Retinal pigment epithelial cell (primary cell): ENCODE data around the gene ADAMTS6.

Source experiments
- DNase-seq: peaks from one replicate; pipeline ENCODE4 v3.0.0-alpha.2; 2010; ENCODE audit warnings: low read depth
- H3K4me3 ChIP-seq: 2 replicates; pipeline ENCODE4 v1.5.1; 2011; ENCODE audit warnings: mild to moderate bottlenecking, low read length, control low read depth, moderate library complexity
- CTCF ChIP-seq: conservative IDR thresholded peaks from 2 replicates; pipeline ENCODE4 v1.5.1; 2011; ENCODE audit warnings: low read depth, low read length, control low read depth, inconsistent platforms

Gene ADAMTS6, protein sequence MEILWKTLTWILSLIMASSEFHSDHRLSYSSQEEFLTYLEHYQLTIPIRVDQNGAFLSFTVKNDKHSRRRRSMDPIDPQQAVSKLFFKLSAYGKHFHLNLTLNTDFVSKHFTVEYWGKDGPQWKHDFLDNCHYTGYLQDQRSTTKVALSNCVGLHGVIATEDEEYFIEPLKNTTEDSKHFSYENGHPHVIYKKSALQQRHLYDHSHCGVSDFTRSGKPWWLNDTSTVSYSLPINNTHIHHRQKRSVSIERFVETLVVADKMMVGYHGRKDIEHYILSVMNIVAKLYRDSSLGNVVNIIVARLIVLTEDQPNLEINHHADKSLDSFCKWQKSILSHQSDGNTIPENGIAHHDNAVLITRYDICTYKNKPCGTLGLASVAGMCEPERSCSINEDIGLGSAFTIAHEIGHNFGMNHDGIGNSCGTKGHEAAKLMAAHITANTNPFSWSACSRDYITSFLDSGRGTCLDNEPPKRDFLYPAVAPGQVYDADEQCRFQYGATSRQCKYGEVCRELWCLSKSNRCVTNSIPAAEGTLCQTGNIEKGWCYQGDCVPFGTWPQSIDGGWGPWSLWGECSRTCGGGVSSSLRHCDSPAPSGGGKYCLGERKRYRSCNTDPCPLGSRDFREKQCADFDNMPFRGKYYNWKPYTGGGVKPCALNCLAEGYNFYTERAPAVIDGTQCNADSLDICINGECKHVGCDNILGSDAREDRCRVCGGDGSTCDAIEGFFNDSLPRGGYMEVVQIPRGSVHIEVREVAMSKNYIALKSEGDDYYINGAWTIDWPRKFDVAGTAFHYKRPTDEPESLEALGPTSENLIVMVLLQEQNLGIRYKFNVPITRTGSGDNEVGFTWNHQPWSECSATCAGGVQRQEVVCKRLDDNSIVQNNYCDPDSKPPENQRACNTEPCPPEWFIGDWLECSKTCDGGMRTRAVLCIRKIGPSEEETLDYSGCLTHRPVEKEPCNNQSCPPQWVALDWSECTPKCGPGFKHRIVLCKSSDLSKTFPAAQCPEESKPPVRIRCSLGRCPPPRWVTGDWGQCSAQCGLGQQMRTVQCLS (N-terminal part only)

DNA sequence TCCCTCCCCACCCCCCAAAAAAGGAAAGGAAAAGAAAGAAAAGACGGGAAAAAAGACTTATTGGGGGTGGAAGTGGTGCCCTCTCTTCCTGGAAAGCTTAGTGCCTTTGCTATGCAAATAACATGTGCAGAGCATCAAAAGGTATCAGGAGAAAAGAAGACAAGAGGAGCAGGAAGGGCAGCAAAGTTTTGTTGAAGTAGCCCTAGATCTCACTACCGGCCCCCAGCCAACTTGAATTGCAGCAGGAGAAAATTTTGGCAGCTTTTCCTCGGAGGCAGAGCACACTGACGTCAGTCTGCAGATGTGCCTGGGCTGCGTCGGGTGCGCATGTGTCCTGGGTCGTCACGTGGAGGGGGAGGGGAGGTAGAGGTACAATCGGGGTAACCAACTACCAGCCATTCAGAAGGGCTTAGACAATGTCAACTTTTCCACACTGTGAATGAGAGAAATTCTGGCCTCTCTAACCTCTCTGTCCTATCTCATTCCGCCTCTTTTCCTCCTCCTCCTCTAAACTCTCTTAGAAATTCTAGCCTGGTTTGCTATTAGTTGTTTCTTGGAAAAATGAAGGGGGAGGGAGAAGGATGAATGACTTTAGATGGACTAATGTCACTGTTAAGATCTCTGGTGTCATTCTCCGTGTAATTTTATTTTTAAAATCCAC is at the start of gene ADAMTS6:
ADAMTS6 (minus strand) TSS at position 286 of the 661 bp plus-strand sequence. CDS start 8,247 bp downstream, outside the sequence.
- DNase-seq = no peak
- H3K4me3 ChIP-seq = peak within 1 kb of the TSS; percentile 83
- no peak for TF ChIP-seq CTCF

DNA sequence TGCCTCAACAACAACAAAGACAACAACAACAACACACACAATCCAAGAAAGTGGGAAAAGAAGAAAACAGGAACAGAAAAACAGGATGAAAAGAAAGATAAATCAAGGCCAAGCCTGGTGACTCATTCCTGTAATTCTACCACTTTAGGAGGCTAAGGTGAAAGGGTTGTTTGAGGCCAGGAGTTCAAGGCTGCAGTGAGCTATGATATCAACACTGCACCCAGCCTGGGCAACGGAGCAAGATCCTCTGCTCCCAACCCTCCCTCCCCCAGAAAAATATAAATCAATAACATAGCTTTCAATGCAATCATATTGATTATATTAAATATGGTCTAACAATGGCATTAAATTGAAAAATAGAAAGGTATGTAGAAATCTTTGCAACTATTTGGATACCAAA is 49.2 kb upstream of the ADAMTS6 start:
- no peak for TF ChIP-seq CTCF
- no peak for DNase-seq
- no peak overlapping the region for H3K4me3 ChIP-seq

DNA sequence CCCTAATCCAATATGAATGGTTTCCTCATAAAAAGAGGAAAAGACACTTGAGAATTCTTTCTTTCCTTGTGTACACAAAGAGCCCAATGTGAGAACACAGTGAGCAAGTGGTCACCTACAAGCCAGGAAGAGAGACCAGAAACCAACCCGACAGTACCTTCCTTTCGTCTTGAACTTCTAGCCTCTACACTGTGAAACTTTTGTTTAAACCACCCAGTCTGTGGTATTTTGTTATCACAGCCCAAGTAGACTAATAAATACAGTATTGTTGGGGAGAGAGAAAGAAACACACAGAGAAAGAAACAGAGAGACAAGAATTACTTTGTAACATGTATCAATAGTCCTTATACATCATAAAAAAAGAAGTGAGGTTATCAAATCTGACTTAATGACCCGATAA is 44.0 kb upstream of the ADAMTS6 start:
- DNase-seq = no peak
- H3K4me3 ChIP-seq = no peak overlapping the region
- no peak for TF ChIP-seq CTCF

GRCh38 chr5:65512170-65512937 is 30.6 kb upstream of the ADAMTS6 start:
- no peak for TF ChIP-seq CTCF
- no peak overlapping the region for H3K4me3 ChIP-seq
- DNase-seq = no peak

DNA sequence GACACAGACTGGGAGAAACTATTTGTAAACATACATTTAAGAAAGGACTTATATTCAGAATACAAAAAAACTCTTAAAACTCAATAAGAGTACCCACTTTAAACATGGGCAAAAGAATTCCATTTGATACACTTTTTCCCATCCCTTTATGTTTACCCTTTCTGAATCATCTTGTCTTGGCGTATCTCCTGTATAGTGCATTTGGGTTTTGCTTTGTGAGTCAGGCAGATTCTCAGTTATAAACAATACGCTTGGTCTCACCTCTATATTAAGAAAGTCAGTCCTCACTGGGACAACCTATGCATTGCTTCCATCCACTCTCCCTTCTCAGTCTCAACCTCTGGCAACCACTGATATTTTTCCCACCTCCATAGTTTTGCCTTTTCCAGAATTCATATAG is 27.3 kb upstream of the ADAMTS6 start:
- DNase-seq = no peak
- no peak overlapping the region for H3K4me3 ChIP-seq
- TF ChIP-seq CTCF = no peak

- DNase-seq = no peak
- TF ChIP-seq CTCF = no peak
Observed at GRCh38 chr5:65506961-65507360, 25.2 kb upstream of the ADAMTS6 start.

More at GRCh38 chr5:65506961-65507360, 25.2 kb upstream of the ADAMTS6 start:
- H3K4me3 ChIP-seq = no peak overlapping the region
